ENCODE results near the gene ATXN7L1. TPM values are rescaled to one million over a fixed set of nuclear protein-coding genes. Genes with fewer than 3 reads are reported as not detected.

ATXN7L1 gene
- total and polyA plus RNA-seq, 2 donors: 7.2 to 7.8 TPM

- Histone ChIP-seq H3K36me3 (ENCODE audit: control insufficient read depth in 2 of 2, insufficient read depth in 2 of 2, low read length in 1 of 2) (peaks cover 78 to 81% of the 10 kb centered on the region in 2 donors), H3K9me3 (ENCODE audit: control insufficient read depth in 2 of 2, insufficient read depth in 1 of 2, low read length in 1 of 2) (no peaks in the 10 kb centered on the region), H3K4me1 (ENCODE audit: control insufficient read depth in 2 of 2, insufficient read depth in 2 of 2, low read length in 2 of 2) (no peaks in the 10 kb centered on the region), H3K27me3 (ENCODE audit: control insufficient read depth in 2 of 2, insufficient read depth in 1 of 2, low read length in 1 of 2) (no peaks in the 10 kb centered on the region), H3K4me3 (ENCODE audit: low read length in 2 of 2) (no peak overlapping the region), H3K27ac (ENCODE audit: low read depth in 1 of 2, low read length in 1 of 2) (no peak overlapping the region)
- WGBS: 97% methylated on average over 6 of the region's 6 CpGs
- DNase-seq (ENCODE audit: low read depth in 6 of 9, low spot score in 9 of 9): no peak
Observed at GRCh38 chr7:105635197-105635596, 241.2 kb downstream of the ATXN7L1 start.

- WGBS: 97% methylated on average over 2 of the region's 2 CpGs
- H3K27ac ChIP-seq (ENCODE audit: low read depth in 1 of 2, low read length in 1 of 2): no peak overlapping the region
- H3K27me3 ChIP-seq (ENCODE audit: control insufficient read depth in 2 of 2, insufficient read depth in 1 of 2, low read length in 1 of 2): no peaks in the 10 kb centered on the region
- peaks cover 0 to 1% of the 10 kb centered on the region in 2 donors for H3K9me3 ChIP-seq (ENCODE audit: control insufficient read depth in 2 of 2, insufficient read depth in 1 of 2, low read length in 1 of 2)
- no peaks in the 10 kb centered on the region for H3K4me1 ChIP-seq (ENCODE audit: control insufficient read depth in 2 of 2, insufficient read depth in 2 of 2, low read length in 2 of 2)
- H3K36me3 ChIP-seq (ENCODE audit: control insufficient read depth in 2 of 2, insufficient read depth in 2 of 2, low read length in 1 of 2): peaks cover 51 to 69% of the 10 kb centered on the region in 2 donors
- no peak overlapping the region for H3K4me3 ChIP-seq (ENCODE audit: low read length in 2 of 2)
- DNase-seq (ENCODE audit: low read depth in 6 of 9, low spot score in 9 of 9): no peak
Observed at GRCh38 chr7:105625986-105626385, 250.4 kb downstream of the ATXN7L1 start.

GRCh38 chr7:105623906-105624305 is 252.5 kb downstream of the ATXN7L1 start:
- Histone ChIP-seq H3K36me3 (ENCODE audit: control insufficient read depth in 2 of 2, insufficient read depth in 2 of 2, low read length in 1 of 2) (peaks cover 65 to 66% of the 10 kb centered on the region in 2 donors), H3K27me3 (ENCODE audit: control insufficient read depth in 2 of 2, insufficient read depth in 1 of 2, low read length in 1 of 2) (no peaks in the 10 kb centered on the region), H3K9me3 (ENCODE audit: control insufficient read depth in 2 of 2, insufficient read depth in 1 of 2, low read length in 1 of 2) (peaks cover 0 to 1% of the 10 kb centered on the region in 2 donors), H3K4me3 (ENCODE audit: low read length in 2 of 2) (no peak overlapping the region), H3K27ac (ENCODE audit: low read depth in 1 of 2, low read length in 1 of 2) (no peak overlapping the region), H3K4me1 (ENCODE audit: control insufficient read depth in 2 of 2, insufficient read depth in 2 of 2, low read length in 2 of 2) (no peaks in the 10 kb centered on the region)
- DNase-seq (ENCODE audit: low read depth in 6 of 9, low spot score in 9 of 9): no peak
- 97% methylated on average over 15 of the region's 15 CpGs for WGBS

GRCh38 chr7:105623378-105623777 is 253.0 kb downstream of the ATXN7L1 start:
- no peak overlapping the region for H3K4me3 ChIP-seq (ENCODE audit: low read length in 2 of 2)
- H3K36me3 ChIP-seq (ENCODE audit: control insufficient read depth in 2 of 2, insufficient read depth in 2 of 2, low read length in 1 of 2): peaks cover 65 to 72% of the 10 kb centered on the region in 2 donors
- WGBS: 97% methylated on average over 5 of the region's 5 CpGs
- no peaks in the 10 kb centered on the region for H3K27me3 ChIP-seq (ENCODE audit: control insufficient read depth in 2 of 2, insufficient read depth in 1 of 2, low read length in 1 of 2)
- peaks cover 0 to 1% of the 10 kb centered on the region in 2 donors for H3K9me3 ChIP-seq (ENCODE audit: control insufficient read depth in 2 of 2, insufficient read depth in 1 of 2, low read length in 1 of 2)
- DNase-seq (ENCODE audit: low read depth in 6 of 9, low spot score in 9 of 9): no peak
- H3K4me1 ChIP-seq (ENCODE audit: control insufficient read depth in 2 of 2, insufficient read depth in 2 of 2, low read length in 2 of 2): no peaks in the 10 kb centered on the region
- H3K27ac ChIP-seq (ENCODE audit: low read depth in 1 of 2, low read length in 1 of 2): no peak overlapping the region

GRCh38 chr7:105622106-105622731 is 254.2 kb downstream of the ATXN7L1 start:
- H3K27ac ChIP-seq (ENCODE audit: low read depth in 1 of 2, low read length in 1 of 2): no peak overlapping the region
- H3K4me1 ChIP-seq (ENCODE audit: control insufficient read depth in 2 of 2, insufficient read depth in 2 of 2, low read length in 2 of 2): no peaks in the 10 kb centered on the region
- peaks cover 0 to 1% of the 10 kb centered on the region in 2 donors for H3K9me3 ChIP-seq (ENCODE audit: control insufficient read depth in 2 of 2, insufficient read depth in 1 of 2, low read length in 1 of 2)
- H3K36me3 ChIP-seq (ENCODE audit: control insufficient read depth in 2 of 2, insufficient read depth in 2 of 2, low read length in 1 of 2): peaks cover 75 to 81% of the 10 kb centered on the region in 2 donors
- H3K27me3 ChIP-seq (ENCODE audit: control insufficient read depth in 2 of 2, insufficient read depth in 1 of 2, low read length in 1 of 2): no peaks in the 10 kb centered on the region
- no peak for DNase-seq (ENCODE audit: low read depth in 6 of 9, low spot score in 9 of 9)
- 98% methylated on average over 15 of the region's 15 CpGs for WGBS
- H3K4me3 ChIP-seq (ENCODE audit: low read length in 2 of 2): no peak overlapping the region

- DNase-seq (ENCODE audit: low read depth in 6 of 9, low spot score in 9 of 9): no peak
- peaks cover 0 to 1% of the 10 kb centered on the region in 2 donors for H3K9me3 ChIP-seq (ENCODE audit: control insufficient read depth in 2 of 2, insufficient read depth in 1 of 2, low read length in 1 of 2)
- no peak overlapping the region for H3K27ac ChIP-seq (ENCODE audit: low read depth in 1 of 2, low read length in 1 of 2)
- no peaks in the 10 kb centered on the region for H3K4me1 ChIP-seq (ENCODE audit: control insufficient read depth in 2 of 2, insufficient read depth in 2 of 2, low read length in 2 of 2)
- 98% methylated on average over 3 of the region's 3 CpGs for WGBS
- peaks cover 73 to 78% of the 10 kb centered on the region in 2 donors for H3K36me3 ChIP-seq (ENCODE audit: control insufficient read depth in 2 of 2, insufficient read depth in 2 of 2, low read length in 1 of 2)
- no peak overlapping the region for H3K4me3 ChIP-seq (ENCODE audit: low read length in 2 of 2)
- no peaks in the 10 kb centered on the region for H3K27me3 ChIP-seq (ENCODE audit: control insufficient read depth in 2 of 2, insufficient read depth in 1 of 2, low read length in 1 of 2)
Observed at GRCh38 chr7:105621617-105622016, 254.8 kb downstream of the ATXN7L1 start.

- Histone ChIP-seq H3K27ac (ENCODE audit: low read depth in 1 of 2, low read length in 1 of 2) (no peak overlapping the region), H3K9me3 (ENCODE audit: control insufficient read depth in 2 of 2, insufficient read depth in 1 of 2, low read length in 1 of 2) (no peaks in the 10 kb centered on the region), H3K36me3 (ENCODE audit: control insufficient read depth in 2 of 2, insufficient read depth in 2 of 2, low read length in 1 of 2) (peaks cover 74 to 79% of the 10 kb centered on the region in 2 donors), H3K4me3 (ENCODE audit: low read length in 2 of 2) (no peak overlapping the region), H3K27me3 (ENCODE audit: control insufficient read depth in 2 of 2, insufficient read depth in 1 of 2, low read length in 1 of 2) (no peaks in the 10 kb centered on the region), H3K4me1 (ENCODE audit: control insufficient read depth in 2 of 2, insufficient read depth in 2 of 2, low read length in 2 of 2) (no peaks in the 10 kb centered on the region)
- DNase-seq (ENCODE audit: low read depth in 6 of 9, low spot score in 9 of 9): no peak
- WGBS: 49% methylated on average over 2 of the region's 2 CpGs
Observed at GRCh38 chr7:105621176-105621575, 255.2 kb downstream of the ATXN7L1 start.

- Histone ChIP-seq H3K36me3 (ENCODE audit: control insufficient read depth in 2 of 2, insufficient read depth in 2 of 2, low read length in 1 of 2) (peaks cover 80 to 95% of the 10 kb centered on the region in 2 donors), H3K9me3 (ENCODE audit: control insufficient read depth in 2 of 2, insufficient read depth in 1 of 2, low read length in 1 of 2) (no peaks in the 10 kb centered on the region), H3K27ac (ENCODE audit: low read depth in 1 of 2, low read length in 1 of 2) (no peak overlapping the region), H3K27me3 (ENCODE audit: control insufficient read depth in 2 of 2, insufficient read depth in 1 of 2, low read length in 1 of 2) (no peaks in the 10 kb centered on the region), H3K4me3 (ENCODE audit: low read length in 2 of 2) (no peak overlapping the region), H3K4me1 (ENCODE audit: control insufficient read depth in 2 of 2, insufficient read depth in 2 of 2, low read length in 2 of 2) (no peaks in the 10 kb centered on the region)
- no peak for DNase-seq (ENCODE audit: low read depth in 6 of 9, low spot score in 9 of 9)
- WGBS: 98% methylated on average over 4 of the region's 4 CpGs
Observed at GRCh38 chr7:105619590-105619989, 256.8 kb downstream of the ATXN7L1 start.

- DNase-seq (ENCODE audit: low read depth in 6 of 9, low spot score in 9 of 9): no peak
- Histone ChIP-seq H3K4me3 (ENCODE audit: low read length in 2 of 2) (no peak overlapping the region), H3K27me3 (ENCODE audit: control insufficient read depth in 2 of 2, insufficient read depth in 1 of 2, low read length in 1 of 2) (no peaks in the 10 kb centered on the region), H3K4me1 (ENCODE audit: control insufficient read depth in 2 of 2, insufficient read depth in 2 of 2, low read length in 2 of 2) (no peaks in the 10 kb centered on the region), H3K9me3 (ENCODE audit: control insufficient read depth in 2 of 2, insufficient read depth in 1 of 2, low read length in 1 of 2) (no peaks in the 10 kb centered on the region), H3K27ac (ENCODE audit: low read depth in 1 of 2, low read length in 1 of 2) (no peak overlapping the region), H3K36me3 (ENCODE audit: control insufficient read depth in 2 of 2, insufficient read depth in 2 of 2, low read length in 1 of 2) (peaks cover 82 to 95% of the 10 kb centered on the region in 2 donors)
- 97% methylated on average over 5 of the region's 5 CpGs for WGBS
Observed at GRCh38 chr7:105618016-105618296, 258.4 kb downstream of the ATXN7L1 start.
